Parathyroid adenoma (tissue), 2 donors: ENCODE results near the gene HTN3.
"Not testable (repeated sequence)": the region's sequence is repeated elsewhere in the genome, so short reads cannot be mapped to it uniquely, and the experiment has no call there.

Source experiments
- H2AFZ ChIP-seq: fragments of 300-600 bp; sonication (generic); one replicate; pipeline ENCODE4 v1.7.0; 2017; ENCODE audit warnings: antibody characterized with exemption, mild to moderate bottlenecking
- H3K27ac ChIP-seq: fragments of 300-600 bp; sonication (generic); one replicate; pipeline ENCODE4 v1.7.0; 2017
- H3K27me3 ChIP-seq: fragments of 300-600 bp; sonication (generic); one replicate; pipeline ENCODE4 v1.7.0; 2017; ENCODE audit warnings: low read length; ENCODE audit not compliant: control insufficient read depth, insufficient read depth
- H3K36me3 ChIP-seq: fragments of 300-600 bp; sonication (generic); one replicate; pipeline ENCODE4 v1.7.0; 2017; ENCODE audit warnings: low read length; ENCODE audit not compliant: control insufficient read depth, insufficient read depth
- H3K4me1 ChIP-seq: fragments of 300-600 bp; sonication (generic); one replicate; pipeline ENCODE4 v1.7.0; 2017; ENCODE audit warnings: control low read depth
- H3K4me2 ChIP-seq: fragments of 300-600 bp; sonication (generic); one replicate; pipeline ENCODE4 v1.7.0; 2017; ENCODE audit warnings: low read length
- H3K4me3 ChIP-seq: fragments of 300-600 bp; sonication (generic); one replicate; pipeline ENCODE4 v1.7.0; 2017; ENCODE audit warnings: low read depth, low read length
- H3K79me2 ChIP-seq: fragments of 300-600 bp; sonication (generic); one replicate; pipeline ENCODE4 v1.7.0; 2017; ENCODE audit warnings: control low read depth
- H3K9ac ChIP-seq: fragments of 300-600 bp; sonication (generic); one replicate; pipeline ENCODE4 v1.7.0; 2017; ENCODE audit warnings: mild to moderate bottlenecking
- H3K9me3 ChIP-seq: fragments of 300-600 bp; sonication (generic); one replicate; pipeline ENCODE4 v1.7.0; 2017; ENCODE audit warnings: low read length; ENCODE audit not compliant: control insufficient read depth
- CTCF ChIP-seq: fragments of 300-600 bp; sonication (generic); IDR thresholded peaks from one replicate; pipeline ENCODE4 v1.7.0; 2017; ENCODE audit warnings: antibody characterized with exemption, mild to moderate bottlenecking
- donor health status: primary hyperparathyroidism.

The HTN3 gene

DNA sequence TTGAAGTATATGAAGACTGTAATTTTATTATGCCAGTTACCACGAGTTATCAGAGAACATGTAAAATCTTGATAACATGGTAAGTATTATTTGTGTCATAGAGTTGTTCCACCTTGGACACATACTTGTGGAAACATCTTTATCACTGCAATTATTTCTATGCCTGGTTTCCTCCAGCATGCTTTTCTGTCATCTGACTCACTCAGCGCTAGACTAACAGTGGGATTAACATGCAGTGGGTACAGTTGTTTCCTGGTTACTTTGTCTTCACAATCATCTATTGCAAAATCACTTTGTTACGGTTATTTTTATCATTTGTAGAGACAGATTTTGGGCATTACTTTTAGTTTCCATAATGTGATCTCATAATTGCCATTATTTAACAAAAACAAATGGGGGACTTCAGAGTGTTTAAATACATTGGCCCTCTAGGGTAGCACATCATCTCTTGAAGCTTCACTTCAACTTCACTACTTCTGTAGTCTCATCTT lies 32.7 kb upstream of the HTN3 start, which contains the start of gene STATH:
STATH (plus strand) TSS at position 441 of the 491 bp plus-strand sequence. CDS start 2,472 bp downstream, outside the sequence.
- no peak within 1 kb of the TSS for H3K4me2 ChIP-seq

GRCh38 chr4:69999420-69999819 lies 28.8 kb upstream of the HTN3 start:
- Histone ChIP-seq H3K27me3 (no peaks in the 10 kb centered on the region), H3K27ac (no peak overlapping the region), H3K79me2 (no peaks in the 10 kb centered on the region), H3K4me2 (no peak overlapping the region), H3K9me3 (no peaks in the 10 kb centered on the region), H3K9ac (no peak overlapping the region), H3K36me3 (no peaks in the 10 kb centered on the region), H3K4me3 (no peak overlapping the region), H3K4me1 (no peaks in the 10 kb centered on the region), H2AFZ (no peak overlapping the region)
- TF ChIP-seq CTCF, result no peak

More for the DNA sequence above, 32.7 kb upstream of the HTN3 start, which contains the start of gene STATH:
- no peaks in the 10 kb centered on the region for H3K36me3 ChIP-seq
- H2AFZ ChIP-seq, result no peak within 1 kb of the TSS
- no peaks in the 10 kb centered on the region for H3K79me2 ChIP-seq
- no peak within 1 kb of the TSS for H3K27ac ChIP-seq
- no peaks in the 10 kb centered on the region for H3K9me3 ChIP-seq
- no peak within 1 kb of the TSS for H3K9ac ChIP-seq
- no peak for TF ChIP-seq CTCF
- no peak within 1 kb of the TSS for H3K4me3 ChIP-seq
- H3K4me1 ChIP-seq, result no peaks in the 10 kb centered on the region
- no peaks in the 10 kb centered on the region for H3K27me3 ChIP-seq

- H3K9ac ChIP-seq, result no peak overlapping the region
- no peaks in the 10 kb centered on the region for H3K4me1 ChIP-seq
- H2AFZ ChIP-seq, result no peak overlapping the region
- TF ChIP-seq CTCF, result no peak
- no peaks in the 10 kb centered on the region for H3K9me3 ChIP-seq
- no peaks in the 10 kb centered on the region for H3K79me2 ChIP-seq
- H3K4me2 ChIP-seq, result no peak overlapping the region
- no peak overlapping the region for H3K4me3 ChIP-seq
- no peak overlapping the region for H3K27ac ChIP-seq
- H3K27me3 ChIP-seq, result no peaks in the 10 kb centered on the region
- no peaks in the 10 kb centered on the region for H3K36me3 ChIP-seq
Observed at GRCh38 chr4:70000711-70001110, 27.5 kb upstream of the HTN3 start.

- Histone ChIP-seq H3K9ac (no peak overlapping the region), H3K36me3 (no peaks in the 10 kb centered on the region), H3K4me2 (no peak overlapping the region), H3K4me1 (no peaks in the 10 kb centered on the region), H2AFZ (no peak overlapping the region), H3K9me3 (no peaks in the 10 kb centered on the region), H3K4me3 (no peak overlapping the region), H3K79me2 (no peaks in the 10 kb centered on the region), H3K27ac (no peak overlapping the region), H3K27me3 (no peaks in the 10 kb centered on the region)
- no peak for TF ChIP-seq CTCF
Observed at GRCh38 chr4:70002507-70002906, 25.8 kb upstream of the HTN3 start.

- no peaks in the 10 kb centered on the region for H3K79me2 ChIP-seq
- H3K27me3 ChIP-seq, result no peaks in the 10 kb centered on the region
- no peak overlapping the region for H3K9ac ChIP-seq
- TF ChIP-seq CTCF, result no peak
- no peak overlapping the region for H3K4me2 ChIP-seq
- no peaks in the 10 kb centered on the region for H3K36me3 ChIP-seq
- H3K27ac ChIP-seq, result no peak overlapping the region
- H3K4me3 ChIP-seq, result no peak overlapping the region
- no peak overlapping the region for H2AFZ ChIP-seq
- H3K4me1 ChIP-seq, result no peaks in the 10 kb centered on the region
- no peaks in the 10 kb centered on the region for H3K9me3 ChIP-seq
Observed at GRCh38 chr4:70008771-70009170, 19.5 kb upstream of the HTN3 start.

- H3K4me3 ChIP-seq, H2AFZ ChIP-seq, H3K27ac ChIP-seq, H3K9ac ChIP-seq, H3K4me2 ChIP-seq, H3K27me3 ChIP-seq, H3K9me3 ChIP-seq, H3K4me1 ChIP-seq, H3K36me3 ChIP-seq, H3K79me2 ChIP-seq: not testable (repeated sequence)
Observed at GRCh38 chr4:70019006-70019405, 9.3 kb upstream of the HTN3 start.
